Psoas muscle (tissue), 8 donors: Measurements from ENCODE around the gene KRT78. TPM values are rescaled to one million over a fixed set of nuclear protein-coding genes. Genes with fewer than 3 reads are reported as not detected.

Experiments
- ATAC-seq, 4 donors: fragments of 200-7000 bp; cut with Tn5 transposase; one replicate each; pipeline ENCODE4 v1.9.1; 2020; ENCODE audit warnings: moderate library complexity in 3 of 4, mild to moderate bottlenecking in 2 of 4
- DNase-seq, 2 donors: peaks; one replicate each; pipeline ENCODE4 v3.0.0-alpha.2; 2020
- H3K27ac ChIP-seq: fragments of 200-600 bp; one replicate; pipeline ENCODE4 v1.8.0; 2022
- H3K27me3 ChIP-seq, 3 donors: fragments of 200-600 bp in 1 of 3; one replicate each; pipeline versions ENCODE4 v1.6.1 to v1.8.0; 2013 to 2022; ENCODE audit warnings: low read length in 2 of 3, mild to moderate bottlenecking in 2 of 3, moderate library complexity in 1 of 3; ENCODE audit not compliant: insufficient read depth in 3 of 3
- H3K36me3 ChIP-seq, 2 donors: fragments of 200-600 bp in 1 of 2; one replicate each; pipeline versions ENCODE4 v1.6.1 to v1.8.0; 2013 to 2022; ENCODE audit warnings: low read depth in 1 of 2, mild to moderate bottlenecking in 1 of 2, moderate library complexity in 1 of 2; ENCODE audit not compliant: insufficient read depth in 1 of 2
- H3K4me1 ChIP-seq: fragments of 200-600 bp; one replicate; pipeline ENCODE4 v1.8.0; 2022
- H3K4me3 ChIP-seq: fragments of 200-600 bp; one replicate; pipeline ENCODE4 v1.8.0; 2022; ENCODE audit warnings: mild to moderate bottlenecking
- H3K9me3 ChIP-seq: fragments of 200-600 bp; one replicate; pipeline ENCODE4 v1.8.0; 2022
- WGBS, 3 donors: extraction: QIAGEN DNeasy Blood & Tissue Kit; methylation state at CpG; one replicate each; pipeline versions ENCODE4 v1.1.6 to v1.1.7; 2013; 5-methylcytosine and 5-hydroxymethylcytosine counted together
- intact Hi-C, 2 donors: fragments of 100-400 bp; cut with DNase I; formaldehyde crosslinking; loops; one replicate each; pipeline versions ENCODE4 v1.11.0 to v1.14.2; 2022
- polyA plus RNA-seq, 3 donors: library from polyadenylated mRNA; stranded (reverse); fragments of 200-250 nt; gene quantifications; one replicate each; pipeline ENCODE4 v1.2.3, GENCODE V29; 2013
- total RNA-seq, 4 donors: library from RNA; stranded (reverse); fragmentation: NEBNext Ultra II Directional in 2 of 4; extraction: Animal tissue kit (Norgen Biotek cat#: 25700) in 2 of 4; gene quantifications; one replicate each; pipeline versions ENCODE4 v1.2.1 to v1.2.4, GENCODE V29; 2021 to 2023
- TF ChIP-seq, protein P1 (sequence below): fragments of 200-600 bp; IDR thresholded peaks from one replicate; pipeline ENCODE4 v1.8.0; 2022; ENCODE audit warnings: antibody characterized with exemption
- donor health status: healthy with polysubstance abuse.
- donor health status: DM: no; HTN: no; CAD: no; lungs with moderate emphysema.
- donor health status: Bipolar disorder and iron deficiency.
- donor health status: healthy.
- donor health status: DM: yes; HTN: yes; CAD: no.
- donor health status: DM: no; HTN: no; CAD: no.
- donor health status: DM: no; HTN: no; CAD: no.
- donor health status: DM: yes; HTN: yes; CAD: no.

KRT78 gene
- total and polyA plus RNA-seq, 7 donors = 0.04 TPM; not detected in 6

- no peaks in the 10 kb centered on the region for H3K36me3 ChIP-seq
- ATAC-seq (no peak), DNase-seq (no peak)
- no peak overlapping the region for H3K4me3 ChIP-seq
- 51 to 54% (median 54%) methylated on average over 3 of the region's 3 CpGs for whole genome bisulfite sequencing, 3 donors
- H3K27ac ChIP-seq = no peak overlapping the region
- no peaks in the 10 kb centered on the region for H3K9me3 ChIP-seq
- peaks cover 0 to 8% (median 0%) of the 10 kb centered on the region in 3 donors for H3K27me3 ChIP-seq
- TF ChIP-seq, protein P1, sequence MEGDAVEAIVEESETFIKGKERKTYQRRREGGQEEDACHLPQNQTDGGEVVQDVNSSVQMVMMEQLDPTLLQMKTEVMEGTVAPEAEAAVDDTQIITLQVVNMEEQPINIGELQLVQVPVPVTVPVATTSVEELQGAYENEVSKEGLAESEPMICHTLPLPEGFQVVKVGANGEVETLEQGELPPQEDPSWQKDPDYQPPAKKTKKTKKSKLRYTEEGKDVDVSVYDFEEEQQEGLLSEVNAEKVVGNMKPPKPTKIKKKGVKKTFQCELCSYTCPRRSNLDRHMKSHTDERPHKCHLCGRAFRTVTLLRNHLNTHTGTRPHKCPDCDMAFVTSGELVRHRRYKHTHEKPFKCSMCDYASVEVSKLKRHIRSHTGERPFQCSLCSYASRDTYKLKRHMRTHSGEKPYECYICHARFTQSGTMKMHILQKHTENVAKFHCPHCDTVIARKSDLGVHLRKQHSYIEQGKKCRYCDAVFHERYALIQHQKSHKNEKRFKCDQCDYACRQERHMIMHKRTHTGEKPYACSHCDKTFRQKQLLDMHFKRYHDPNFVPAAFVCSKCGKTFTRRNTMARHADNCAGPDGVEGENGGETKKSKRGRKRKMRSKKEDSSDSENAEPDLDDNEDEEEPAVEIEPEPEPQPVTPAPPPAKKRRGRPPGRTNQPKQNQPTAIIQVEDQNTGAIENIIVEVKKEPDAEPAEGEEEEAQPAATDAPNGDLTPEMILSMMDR = no peak
- intact Hi-C loops = no loop called here
- no peaks in the 10 kb centered on the region for H3K4me1 ChIP-seq
Measured at GRCh38 chr12:52812749-52813148, 36.0 kb downstream of the KRT78 start.

GRCh38 chr12:52812073-52812400 is 36.8 kb downstream of the KRT78 start:
- ATAC-seq (no peak), DNase-seq (no peak)
- WGBS, 3 donors = 62 to 68% (median 66%) methylated on average over 4 of the region's 4 CpGs
- H3K9me3 ChIP-seq = no peaks in the 10 kb centered on the region
- TF ChIP-seq, protein P1 = no peak
- no peak overlapping the region for H3K4me3 ChIP-seq
- H3K36me3 ChIP-seq = no peaks in the 10 kb centered on the region
- intact Hi-C loops = no loop called here
- H3K27ac ChIP-seq = no peak overlapping the region
- peaks cover 0 to 7% (median 0%) of the 10 kb centered on the region in 3 donors for H3K27me3 ChIP-seq
- no peaks in the 10 kb centered on the region for H3K4me1 ChIP-seq

GRCh38 chr12:52811191-52812072 is 37.4 kb downstream of the KRT78 start:
- intact Hi-C loops = no loop called here
- DNase-seq = no peak
- Histone ChIP-seq H3K4me1 (no peaks in the 10 kb centered on the region), H3K27me3 (peaks cover 0 to 7% (median 0%) of the 10 kb centered on the region in 3 donors), H3K27ac (no peak overlapping the region), H3K9me3 (no peaks in the 10 kb centered on the region), H3K4me3 (no peak overlapping the region), H3K36me3 (no peaks in the 10 kb centered on the region)
- TF ChIP-seq, protein P1 = no peak
- no peak for ATAC-seq
- 73 to 79% (median 76%) methylated on average over 9 of the region's 9 CpGs for WGBS, 3 donors

DNA sequence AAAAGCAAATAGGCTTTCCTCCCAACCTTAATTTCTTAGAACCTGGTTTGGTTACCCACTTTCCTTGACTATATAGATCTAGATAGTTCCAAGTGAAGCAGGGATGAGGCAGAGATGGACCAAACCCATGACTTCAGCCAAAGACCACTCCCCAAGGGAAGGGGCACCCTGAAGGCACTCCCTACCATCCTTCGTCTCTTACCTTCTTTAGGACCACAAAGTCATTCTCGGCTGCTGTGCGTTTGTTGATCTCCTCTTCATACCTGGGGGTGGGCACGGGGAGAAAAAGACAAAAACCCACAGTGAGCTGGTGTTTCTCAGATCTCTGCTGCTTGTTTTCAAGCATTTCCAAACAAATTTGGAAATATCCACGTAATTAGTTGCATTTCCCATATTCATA is 38.2 kb downstream of the KRT78 start:
- Histone ChIP-seq H3K27ac (no peak overlapping the region), H3K9me3 (no peaks in the 10 kb centered on the region), H3K36me3 (no peaks in the 10 kb centered on the region), H3K4me3 (no peak overlapping the region), H3K27me3 (peaks cover 0 to 7% (median 0%) of the 10 kb centered on the region in 3 donors), H3K4me1 (no peaks in the 10 kb centered on the region)
- DNase-seq (no peak), ATAC-seq (no peak)
- intact Hi-C loops = no loop called here
- 66 to 82% (median 66%) methylated on average over 5 of the region's 5 CpGs for WGBS, 3 donors
- TF ChIP-seq, protein P1 = no peak
